Activated naive CD8-positive, alpha-beta T cell (primary cell): ENCODE results near the gene ATP13A1.
A peak's percentile ranks its signal among the peaks of the same experiment; 100 is the strongest.

Experiments
- H3K27ac Mint-ChIP-seq: one replicate; pipeline ENCODE4 v1.8.0; 2021; ENCODE audit warnings: mixed read lengths
- H3K27me3 Mint-ChIP-seq: one replicate; pipeline ENCODE4 v1.8.0; 2021; ENCODE audit warnings: mixed read lengths
- H3K36me3 Mint-ChIP-seq: one replicate; pipeline ENCODE4 v1.8.0; 2021; ENCODE audit warnings: mixed read lengths
- H3K4me1 Mint-ChIP-seq: one replicate; pipeline ENCODE4 v1.8.0; 2021; ENCODE audit warnings: low read depth, mixed read lengths
- H3K4me3 Mint-ChIP-seq: one replicate; pipeline ENCODE4 v1.8.0; 2021; ENCODE audit warnings: mild to moderate bottlenecking, mixed read lengths
- H3K9me3 Mint-ChIP-seq: one replicate; pipeline ENCODE4 v1.8.0; 2021; ENCODE audit warnings: low read depth, mixed read lengths

Gene ATP13A1

DNA sequence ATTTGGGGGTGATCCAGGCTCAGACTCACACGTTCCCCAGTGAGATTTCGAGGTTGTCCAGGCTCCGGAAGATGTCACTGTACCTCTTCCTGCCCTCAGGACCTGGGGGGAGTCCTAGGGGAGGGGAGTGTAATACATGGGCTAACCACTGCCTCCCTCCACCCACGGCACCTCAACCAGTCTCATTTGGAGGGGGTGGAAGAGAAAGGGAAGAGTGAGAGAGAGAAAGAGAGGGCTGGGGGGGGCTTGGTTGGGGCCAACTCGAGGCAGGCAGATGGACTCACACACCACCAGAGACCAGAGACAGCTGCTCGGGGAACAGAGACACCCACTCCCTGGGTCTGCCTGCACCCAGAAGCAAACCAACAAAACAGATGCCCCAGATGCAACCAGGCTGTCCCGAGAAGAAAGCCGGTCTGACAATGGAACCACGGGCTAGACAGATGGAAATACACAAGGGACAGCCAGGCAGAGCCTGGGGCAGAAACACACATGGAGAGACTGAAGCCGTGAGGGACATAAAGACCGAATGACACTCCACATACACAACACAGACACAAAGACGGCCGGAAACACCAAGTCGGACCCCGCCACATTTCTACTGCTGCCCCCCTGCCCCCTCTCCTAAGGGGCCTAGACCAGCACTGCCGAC lies 20.8 kb downstream of the ATP13A1 start:
- peak overlapping the region; percentile 90 for H3K27ac Mint-ChIP-seq
- no peaks in the 10 kb centered on the region for H3K9me3 Mint-ChIP-seq
- peaks cover 16% of the 10 kb centered on the region for H3K4me1 Mint-ChIP-seq
- H3K36me3 Mint-ChIP-seq: no peaks in the 10 kb centered on the region
- H3K4me3 Mint-ChIP-seq: peak overlapping the region; percentile 97
- H3K27me3 Mint-ChIP-seq: no peaks in the 10 kb centered on the region

DNA sequence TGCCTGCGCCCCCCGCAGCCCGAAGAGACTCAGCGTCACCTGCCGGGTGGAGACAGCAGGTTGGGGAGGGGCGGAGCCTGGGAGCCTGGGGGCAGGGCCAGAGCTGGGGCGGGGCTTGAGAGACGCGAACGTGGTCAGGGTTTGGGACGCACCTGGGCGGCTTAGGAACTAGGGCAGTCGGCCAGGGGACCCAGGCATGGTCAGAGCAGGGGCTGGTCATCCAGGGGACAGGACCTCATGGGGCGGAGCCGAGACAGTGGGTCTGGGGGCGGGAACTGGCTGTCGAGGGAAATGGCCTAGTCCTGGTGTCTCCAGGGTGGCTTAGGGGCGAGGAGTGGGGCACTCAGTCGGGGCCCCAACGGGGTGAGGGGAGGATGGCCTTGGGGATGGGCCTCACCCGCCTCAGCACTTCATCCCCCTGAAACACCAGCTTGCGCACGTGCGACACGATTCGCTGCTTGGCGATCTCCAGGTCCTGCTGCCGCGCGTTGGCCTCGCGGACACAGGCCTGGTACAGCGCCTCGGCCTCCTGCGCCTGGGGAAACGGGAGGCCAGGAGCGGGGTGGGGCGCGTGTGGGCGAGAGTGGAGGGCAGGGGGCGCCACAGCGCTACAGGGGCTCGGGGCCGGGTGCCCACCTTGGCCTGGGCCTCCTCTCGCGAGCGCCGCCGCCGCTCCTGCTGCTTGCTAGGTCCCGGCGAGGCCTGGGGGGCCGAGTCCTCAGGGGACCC lies 25.8 kb downstream of the ATP13A1 start:
- no peak overlapping the region for H3K27ac Mint-ChIP-seq
- peaks cover 20% of the 10 kb centered on the region for H3K4me1 Mint-ChIP-seq
- H3K9me3 Mint-ChIP-seq: no peaks in the 10 kb centered on the region
- peaks cover 4% of the 10 kb centered on the region for H3K36me3 Mint-ChIP-seq
- no peaks in the 10 kb centered on the region for H3K27me3 Mint-ChIP-seq
- H3K4me3 Mint-ChIP-seq: no peak overlapping the region

DNA sequence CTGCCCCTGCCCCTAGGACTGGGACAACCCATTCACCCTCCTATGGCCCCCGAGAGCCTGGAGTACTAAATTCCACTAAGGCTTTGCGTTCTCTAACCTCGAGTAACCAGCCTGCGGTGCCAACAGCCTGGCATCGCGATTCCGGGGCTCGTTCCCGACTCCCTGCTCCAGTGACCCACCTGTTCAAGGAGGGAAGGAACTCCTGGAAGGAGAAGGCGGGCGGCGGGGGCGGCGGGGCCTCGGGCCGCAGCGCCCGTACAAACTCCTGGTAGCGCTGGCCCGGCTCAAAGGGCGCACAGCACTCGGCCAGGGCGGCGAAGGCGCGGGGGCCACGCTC lies 26.3 kb downstream of the ATP13A1 start:
- H3K9me3 Mint-ChIP-seq: no peaks in the 10 kb centered on the region
- peaks cover 16% of the 10 kb centered on the region for H3K4me1 Mint-ChIP-seq
- H3K4me3 Mint-ChIP-seq: no peak overlapping the region
- H3K27ac Mint-ChIP-seq: no peak overlapping the region
- H3K27me3 Mint-ChIP-seq: no peaks in the 10 kb centered on the region
- H3K36me3 Mint-ChIP-seq: peaks cover 4% of the 10 kb centered on the region

DNA sequence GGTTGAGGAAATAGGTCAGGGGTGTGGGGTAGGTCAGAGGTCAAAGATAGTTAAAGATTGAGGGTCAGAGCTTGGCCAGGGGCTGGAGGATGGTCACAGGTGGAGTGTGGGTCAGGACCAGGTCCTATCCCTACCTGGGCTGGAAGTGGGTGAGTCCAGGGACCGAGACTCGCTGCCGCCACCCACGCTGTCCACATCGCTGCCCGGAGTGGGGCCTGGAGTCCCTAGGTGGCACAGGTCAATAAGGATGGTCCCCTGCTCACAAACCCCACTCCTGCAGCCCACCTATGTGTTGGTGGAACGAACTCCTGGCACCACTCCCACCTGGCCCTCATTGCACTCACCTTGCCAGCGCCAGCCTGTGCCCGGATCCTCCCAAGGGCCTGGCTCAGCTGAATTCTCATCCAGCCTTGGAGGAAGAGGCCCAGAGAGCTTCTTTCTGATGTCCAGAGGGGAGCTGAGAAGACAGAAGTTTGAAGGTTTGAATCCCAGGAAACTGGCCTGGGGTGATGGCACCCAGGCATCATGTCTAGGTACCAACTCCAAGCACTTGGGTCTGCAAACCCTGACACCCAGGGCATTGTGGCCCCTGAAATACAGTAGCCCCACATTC lies 26.8 kb downstream of the ATP13A1 start:
- peaks cover 4% of the 10 kb centered on the region for H3K36me3 Mint-ChIP-seq
- no peak overlapping the region for H3K27ac Mint-ChIP-seq
- H3K4me1 Mint-ChIP-seq: peaks cover 11% of the 10 kb centered on the region
- H3K9me3 Mint-ChIP-seq: no peaks in the 10 kb centered on the region
- no peak overlapping the region for H3K4me3 Mint-ChIP-seq
- H3K27me3 Mint-ChIP-seq: no peaks in the 10 kb centered on the region

DNA sequence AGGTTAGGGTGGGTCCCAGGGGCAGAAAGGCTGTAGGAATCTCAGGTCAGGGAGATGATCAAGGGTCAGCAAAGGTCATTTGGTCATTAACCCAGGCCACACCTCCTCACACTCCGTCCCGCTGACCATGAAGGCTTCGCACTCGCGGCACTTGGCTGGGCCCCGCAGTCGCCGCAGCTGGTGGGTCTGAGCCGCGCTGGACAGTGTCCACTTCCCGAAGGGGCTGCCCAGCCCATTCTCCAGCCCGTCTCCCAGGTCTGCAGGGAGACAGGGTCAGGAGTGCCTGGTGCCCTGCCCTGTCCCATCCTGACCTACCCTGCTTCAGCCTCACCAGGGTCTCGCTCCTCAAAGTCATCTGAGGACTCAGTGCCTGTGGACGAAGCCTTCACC lies 28.2 kb downstream of the ATP13A1 start:
- Mint-ChIP-seq H3K9me3 (no peaks in the 10 kb centered on the region), H3K27ac (peak overlapping the region; percentile 41), H3K4me3 (no peak overlapping the region), H3K36me3 (peaks cover 4% of the 10 kb centered on the region), H3K4me1 (peaks cover 11% of the 10 kb centered on the region), H3K27me3 (no peaks in the 10 kb centered on the region)

DNA sequence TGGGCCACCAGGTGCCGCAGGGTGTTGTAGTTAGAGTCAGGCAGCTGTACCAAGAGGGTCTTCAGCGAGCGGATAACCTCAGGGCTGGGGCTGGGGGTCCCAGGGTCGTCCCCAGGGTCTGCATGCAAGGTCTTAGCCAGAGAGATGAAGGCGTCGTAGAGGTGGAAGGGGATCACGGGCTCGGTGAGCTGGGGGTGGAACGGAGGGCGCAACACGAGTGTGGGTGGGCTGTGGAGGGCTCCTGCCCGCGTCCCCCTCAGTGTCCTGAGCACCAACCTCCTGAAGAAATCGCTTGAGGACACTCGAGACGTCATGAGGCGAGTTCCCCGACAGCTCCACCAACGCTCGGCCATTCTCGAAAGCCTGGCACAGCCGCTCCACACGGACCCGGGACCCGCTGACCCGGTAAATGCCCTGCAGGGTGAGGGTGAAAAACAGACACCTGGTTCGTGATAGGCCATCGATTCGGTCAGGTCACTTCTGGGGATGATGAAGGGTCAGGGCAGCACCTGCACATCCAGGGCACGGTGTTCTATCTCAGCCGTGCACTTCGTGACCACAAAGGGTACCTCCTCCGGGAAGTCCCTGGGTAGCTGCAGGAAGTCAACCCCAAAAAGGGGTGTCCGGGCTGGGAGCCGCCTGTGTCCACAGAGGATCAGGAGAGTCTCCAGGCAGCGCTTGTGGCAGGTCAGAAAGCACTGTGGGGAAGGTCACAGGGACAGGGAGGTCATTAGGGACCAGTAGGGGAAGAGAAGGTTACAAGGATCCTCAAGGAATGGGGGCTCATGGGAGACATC lies 28.8 kb downstream of the ATP13A1 start:
- Mint-ChIP-seq H3K27ac (peak overlapping the region; percentile 54), H3K36me3 (peaks cover 4% of the 10 kb centered on the region), H3K27me3 (no peaks in the 10 kb centered on the region), H3K4me3 (no peak overlapping the region), H3K9me3 (no peaks in the 10 kb centered on the region), H3K4me1 (peaks cover 9% of the 10 kb centered on the region)

DNA sequence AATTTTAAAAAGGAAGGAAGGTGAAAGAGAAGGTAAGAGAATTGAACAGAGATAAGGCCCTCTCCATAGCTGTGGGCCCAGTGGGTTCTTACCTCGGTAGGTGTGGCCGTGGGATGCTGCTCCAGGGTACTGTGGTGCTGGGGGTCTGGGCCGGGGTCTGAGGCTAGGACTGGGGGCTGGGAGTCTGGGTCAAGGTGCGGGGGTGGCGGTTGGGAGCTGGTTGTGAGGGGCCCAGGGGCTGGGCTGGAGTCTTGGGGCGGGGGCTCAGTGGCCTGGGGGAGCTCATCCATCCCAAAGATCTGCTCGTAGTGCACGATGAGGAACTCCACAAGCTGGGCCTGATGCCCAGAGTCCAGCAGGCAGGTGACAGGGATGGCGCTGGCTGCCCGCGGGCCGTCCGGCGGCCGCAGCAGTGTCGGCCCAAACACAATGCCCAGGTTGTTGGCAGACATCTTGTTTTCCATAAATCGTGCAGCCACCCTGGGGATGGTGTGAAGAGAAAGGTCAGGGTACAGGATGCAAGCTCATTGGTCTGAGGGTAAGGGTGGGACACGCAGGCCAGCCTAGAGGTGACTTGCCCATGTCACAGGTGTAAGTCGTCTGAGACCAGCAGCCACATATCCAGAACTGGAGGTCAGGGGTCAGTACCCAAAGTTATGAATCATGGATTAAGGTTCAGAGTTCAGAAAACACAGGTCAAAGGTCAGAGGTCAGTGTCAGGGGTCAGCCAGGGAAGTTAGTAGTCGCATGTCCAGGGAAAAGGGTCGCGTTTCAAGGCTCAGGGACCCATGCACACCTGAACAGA lies 29.6 kb downstream of the ATP13A1 start:
- Mint-ChIP-seq H3K36me3 (peaks cover 4% of the 10 kb centered on the region), H3K9me3 (no peaks in the 10 kb centered on the region), H3K4me1 (peaks cover 10% of the 10 kb centered on the region), H3K27ac (peak overlapping the region; percentile 54), H3K4me3 (no peak overlapping the region), H3K27me3 (no peaks in the 10 kb centered on the region)

DNA sequence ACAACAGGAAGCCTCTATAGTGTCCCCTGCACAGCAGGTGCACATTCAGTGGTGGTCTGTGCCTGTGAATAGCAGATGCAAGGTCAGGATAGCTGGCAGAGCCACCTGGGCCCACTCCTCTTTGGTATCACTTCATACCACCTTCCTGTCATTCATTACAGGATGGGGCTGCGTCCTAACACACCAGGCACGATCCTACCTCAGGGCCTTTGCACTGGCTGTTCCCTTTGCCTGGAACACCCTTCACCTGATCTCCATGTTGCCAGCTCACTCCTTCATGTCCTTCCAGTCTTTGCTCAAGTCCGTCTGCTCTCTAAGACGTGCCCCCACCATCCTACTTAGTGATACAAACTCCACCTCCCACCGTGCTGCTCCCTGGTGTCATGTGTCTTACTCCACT lies 30.8 kb downstream of the ATP13A1 start:
- Mint-ChIP-seq H3K27me3 (no peaks in the 10 kb centered on the region), H3K4me3 (no peak overlapping the region), H3K27ac (peak overlapping the region; percentile 51), H3K4me1 (peaks cover 13% of the 10 kb centered on the region), H3K9me3 (no peaks in the 10 kb centered on the region), H3K36me3 (peaks cover 4% of the 10 kb centered on the region)

DNA sequence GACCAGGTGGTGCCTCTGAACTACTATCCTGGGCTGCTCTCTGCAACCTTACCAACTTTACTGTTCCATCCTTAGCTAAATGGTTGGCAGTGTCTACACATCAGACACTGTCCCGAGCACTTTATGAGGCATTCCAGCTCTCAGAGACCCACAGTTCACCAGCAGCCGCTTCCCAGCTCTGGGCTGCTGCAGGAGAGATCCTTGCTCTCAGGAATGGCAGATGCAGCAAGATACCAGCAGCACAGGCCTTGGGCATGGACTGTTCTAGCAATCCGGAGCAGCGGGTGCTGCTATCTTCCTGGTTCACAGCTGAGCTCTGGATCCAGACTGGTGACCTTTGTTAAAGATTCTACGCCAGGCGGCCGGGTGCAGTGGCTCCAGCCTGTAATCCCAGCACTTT lies 32.1 kb downstream of the ATP13A1 start:
- Mint-ChIP-seq H3K4me1 (peaks cover 26% of the 10 kb centered on the region), H3K27me3 (no peaks in the 10 kb centered on the region), H3K4me3 (no peak overlapping the region), H3K9me3 (no peaks in the 10 kb centered on the region), H3K27ac (no peak overlapping the region), H3K36me3 (peaks cover 4% of the 10 kb centered on the region)

DNA sequence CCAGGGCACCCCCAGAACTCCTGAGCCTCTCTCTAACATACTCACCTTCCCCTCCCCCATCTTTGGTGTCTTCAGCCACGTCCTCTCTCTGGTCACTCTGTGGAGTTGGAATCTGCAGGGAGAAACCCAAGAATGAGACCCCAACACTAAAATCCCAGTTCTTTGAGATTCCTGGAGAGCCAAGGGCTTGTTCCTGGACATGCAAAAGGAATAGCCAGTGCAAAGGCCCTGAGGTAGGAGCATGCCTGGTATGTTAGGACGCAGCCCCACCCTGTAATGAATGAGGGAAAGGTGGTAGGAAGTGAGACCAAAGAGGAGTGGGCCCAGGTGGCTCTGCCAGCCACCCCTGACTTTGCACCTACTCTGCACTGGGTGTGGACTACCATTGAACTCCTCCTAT lies 33.0 kb downstream of the ATP13A1 start:
- H3K4me1 Mint-ChIP-seq: peaks cover 31% of the 10 kb centered on the region
- peak overlapping the region; percentile 46 for H3K27ac Mint-ChIP-seq
- no peaks in the 10 kb centered on the region for H3K27me3 Mint-ChIP-seq
- H3K9me3 Mint-ChIP-seq: no peaks in the 10 kb centered on the region
- H3K4me3 Mint-ChIP-seq: no peak overlapping the region
- peaks cover 4% of the 10 kb centered on the region for H3K36me3 Mint-ChIP-seq

DNA sequence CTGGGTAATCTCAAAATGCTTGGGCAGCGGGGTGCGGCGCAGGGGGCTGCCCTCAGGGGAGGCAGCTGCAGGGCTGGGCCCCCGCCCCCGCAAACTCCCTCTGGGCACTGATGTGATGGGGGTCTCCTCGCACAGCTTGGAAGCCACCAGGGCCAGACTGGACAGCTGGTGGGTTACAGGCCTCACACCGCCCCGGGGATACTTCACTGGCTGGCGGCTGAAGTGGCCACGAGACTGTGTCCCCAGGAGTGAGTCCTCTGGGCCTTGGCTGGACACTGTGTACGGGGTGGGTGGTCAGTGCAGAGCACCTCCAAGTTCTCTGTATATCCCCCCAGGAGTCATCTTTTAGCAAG lies 33.4 kb downstream of the ATP13A1 start:
- peaks cover 31% of the 10 kb centered on the region for H3K4me1 Mint-ChIP-seq
- peaks cover 4% of the 10 kb centered on the region for H3K36me3 Mint-ChIP-seq
- H3K27me3 Mint-ChIP-seq: no peaks in the 10 kb centered on the region
- H3K9me3 Mint-ChIP-seq: no peaks in the 10 kb centered on the region
- H3K4me3 Mint-ChIP-seq: no peak overlapping the region
- H3K27ac Mint-ChIP-seq: peak overlapping the region; percentile 46

DNA sequence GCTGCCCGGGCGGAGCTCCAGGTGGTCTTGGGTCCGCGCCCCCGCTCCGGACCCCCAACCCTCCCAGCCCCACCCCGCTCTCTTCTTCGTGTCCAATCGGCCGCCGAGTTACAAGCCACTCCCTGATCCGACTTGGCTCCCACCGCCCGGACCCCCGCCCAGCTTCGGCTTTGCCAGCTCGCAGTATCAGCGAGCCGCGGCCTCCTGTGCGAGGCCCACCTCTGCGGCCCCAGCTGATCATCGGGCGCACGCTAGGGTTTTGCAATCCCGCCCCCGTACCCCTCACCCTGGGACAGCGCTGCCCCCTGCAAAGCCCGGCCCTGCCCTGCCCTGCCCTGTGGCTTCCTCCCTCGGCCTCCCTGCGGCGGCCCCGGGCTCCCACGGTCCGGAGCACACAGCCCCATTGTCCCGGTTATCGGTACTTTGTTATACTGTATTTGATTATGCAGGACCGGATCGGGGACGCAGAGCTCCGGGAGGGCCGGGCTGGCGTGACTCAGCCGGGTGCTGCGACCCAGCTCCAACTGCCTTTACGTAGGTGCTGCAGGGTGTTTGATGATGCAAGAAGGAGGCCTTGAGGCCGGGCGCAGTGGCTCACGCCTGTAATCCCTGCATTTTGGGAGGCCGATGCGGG lies 34.9 kb downstream of the ATP13A1 start:
- Mint-ChIP-seq H3K4me3 (peak overlapping the region; percentile 81), H3K27ac (peak overlapping the region; percentile 88), H3K27me3 (no peaks in the 10 kb centered on the region), H3K4me1 (peaks cover 31% of the 10 kb centered on the region), H3K9me3 (no peaks in the 10 kb centered on the region), H3K36me3 (peaks cover 4% of the 10 kb centered on the region)

DNA sequence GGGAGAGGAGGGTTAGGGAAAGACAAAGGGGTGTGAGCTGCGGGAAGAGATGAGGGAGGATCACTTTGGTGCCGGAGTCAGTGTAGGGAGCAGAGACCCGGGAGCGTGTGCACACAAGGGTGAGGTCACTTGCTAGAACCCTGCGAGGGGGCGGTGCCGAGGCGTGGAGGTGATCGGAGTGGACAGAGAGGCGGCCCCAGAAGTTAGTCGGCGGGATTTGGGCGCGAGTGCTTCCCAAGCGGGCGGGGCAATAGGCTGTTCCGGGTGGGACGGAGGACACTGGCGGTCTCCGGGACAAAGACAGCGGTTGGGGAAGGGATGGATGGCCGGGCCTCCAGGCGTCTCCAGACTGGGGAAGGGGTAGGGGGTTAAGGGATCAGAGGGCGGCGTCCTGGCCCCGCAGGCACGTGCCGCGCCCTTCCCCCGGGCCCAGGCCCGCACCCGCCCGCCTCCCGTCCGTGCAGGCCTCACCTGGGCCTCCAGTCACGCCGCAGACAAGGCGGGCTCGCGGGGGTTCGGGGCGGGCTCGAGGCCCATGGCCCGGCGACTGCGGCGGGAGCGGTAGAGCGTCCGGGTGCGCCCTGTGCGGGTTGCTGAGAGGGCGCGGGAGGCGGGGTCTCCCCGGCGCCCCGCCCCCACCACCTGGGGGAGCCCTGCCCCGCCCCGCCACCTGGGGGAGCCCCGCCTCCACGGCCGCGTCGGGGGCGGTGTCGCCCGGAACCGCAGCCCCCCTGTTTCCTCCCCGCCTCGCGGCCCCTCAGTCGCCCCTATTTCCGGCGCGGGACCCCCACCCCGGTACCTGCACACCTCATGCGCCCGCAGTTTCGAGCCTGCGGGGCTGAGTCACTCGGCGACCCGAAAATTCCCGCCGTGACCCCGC lies 35.6 kb downstream of the ATP13A1 start, which contains the start of gene LPAR2:
TSS of gene LPAR2 (minus strand) at position 600 of the 880 bp plus-strand sequence. CDS start 945 bp downstream, outside the sequence.
- Mint-ChIP-seq H3K27me3 (no peaks in the 10 kb centered on the region), H3K4me1 (peaks cover 28% of the 10 kb centered on the region), H3K36me3 (no peaks in the 10 kb centered on the region), H3K27ac (peak within 1 kb of the TSS; percentile 97), H3K4me3 (peak within 1 kb of the TSS; percentile 97), H3K9me3 (no peaks in the 10 kb centered on the region)
